Activated CD4-positive, alpha-beta T cell treated with anti-CD3 and anti-CD28 coated beads for 36 hours (primary cell): ENCODE data around the gene UPB1. TPM values are rescaled to one million over a fixed set of nuclear protein-coding genes. Genes with fewer than 3 reads are reported as not detected.

ENCODE experiments used
- ATAC-seq: fragments of 200-7000 bp; cut with Tn5 transposase; one replicate; pipeline ENCODE4 v1.10.0; 2021; ENCODE audit warnings: mild to moderate bottlenecking, moderate library complexity
- CTCF ChIA-PET: fragments of 350-600 bp; sonication (Branson Sonifier 250); formaldehyde crosslinking; loops from one replicate; lab custom pipeline; 2021; ENCODE audit warnings: antibody characterized with exemption; lab: Charles Lee
- POLR2A ChIA-PET: fragments of 350-600 bp; sonication (Branson Sonifier 250); formaldehyde crosslinking; loops from one replicate; lab custom pipeline; 2021; ENCODE audit warnings: antibody characterized with exemption, inconsistent platforms; lab: Charles Lee
- DNase-seq: peaks from one replicate; pipeline ENCODE4 v3.0.0-alpha.2; 2020
- H3K27ac Mint-ChIP-seq: one replicate; pipeline ENCODE4 v1.8.0; 2021; ENCODE audit warnings: mixed read lengths
- H3K27me3 Mint-ChIP-seq: one replicate; pipeline ENCODE4 v1.8.0; 2021; ENCODE audit warnings: mixed read lengths
- H3K36me3 Mint-ChIP-seq: one replicate; pipeline ENCODE4 v1.8.0; 2021; ENCODE audit warnings: low read depth, mixed read lengths
- H3K4me1 Mint-ChIP-seq: one replicate; pipeline ENCODE4 v1.8.0; 2021; ENCODE audit warnings: mixed read lengths
- H3K4me3 Mint-ChIP-seq: one replicate; pipeline ENCODE4 v1.8.0; 2021; ENCODE audit warnings: mild to moderate bottlenecking, moderate library complexity, mixed read lengths
- H3K9me3 Mint-ChIP-seq: one replicate; pipeline ENCODE4 v1.8.0; 2021; ENCODE audit warnings: low read depth, mixed read lengths
- intact Hi-C, 2 experiments: fragments of 100-400 bp; cut with DNase I in 1 of 2; cut with micrococcal nuclease in 1 of 2; formaldehyde crosslinking; loops; one replicate each; pipeline versions ENCODE4 v1.14.2 to v1.15.1; 2022 to 2024; cut with DNase I, micrococcal nuclease
- total RNA-seq, 2 experiments: library from RNA; stranded (reverse); gene quantifications; one replicate each; pipeline ENCODE4 v1.2.3, GENCODE V29; 2021

The UPB1 gene
- total RNA-seq, 2 experiments from 2014 or later, result 0.16 to 0.28 TPM

DNA sequence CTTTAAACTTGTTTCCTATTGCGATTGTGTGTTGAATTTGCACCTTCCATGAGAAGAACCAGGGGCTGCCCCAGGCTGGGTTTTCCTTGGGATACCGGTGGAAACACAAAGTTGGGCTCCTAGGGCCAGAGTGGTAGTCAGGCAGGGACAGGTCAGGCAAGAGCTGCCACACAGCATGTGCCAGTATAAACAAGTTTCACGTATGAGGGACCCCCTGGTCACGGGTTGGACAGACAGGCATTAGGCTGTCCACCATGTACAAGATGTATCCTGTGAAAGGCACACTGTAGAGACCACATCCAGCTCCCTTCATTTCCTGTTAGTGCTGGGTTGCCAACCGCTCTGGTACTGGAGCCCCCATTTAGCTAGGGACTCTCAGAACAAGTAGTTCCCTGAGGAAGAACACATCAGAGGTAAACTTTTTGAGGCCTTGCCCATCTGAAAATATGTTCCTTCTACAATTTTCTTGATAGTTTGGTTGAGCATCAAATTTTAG is 8.8 kb downstream of the UPB1 start:
- Mint-ChIP-seq H3K4me1 (peaks cover 9% of the 10 kb centered on the region), H3K27me3 (no peaks in the 10 kb centered on the region), H3K4me3 (no peak overlapping the region), H3K36me3 (no peaks in the 10 kb centered on the region), H3K9me3 (no peaks in the 10 kb centered on the region), H3K27ac (no peak overlapping the region)
- intact Hi-C loops, result loop anchor here (1.0 kb wide), 2 partner anchors 81 to 179 kb away; no protein-coding TSS in a partner anchor
- DNase-seq, result no peak
- POLR2A ChIA-PET, result no interaction called here
- CTCF ChIA-PET, result interaction anchor here (0.6 to 1.9 kb wide), 6 partner anchors 32 to 82 kb away, joined by 3 to 10 read pairs (median 3); no protein-coding TSS in a partner anchor
- ATAC-seq, result no peak

DNA sequence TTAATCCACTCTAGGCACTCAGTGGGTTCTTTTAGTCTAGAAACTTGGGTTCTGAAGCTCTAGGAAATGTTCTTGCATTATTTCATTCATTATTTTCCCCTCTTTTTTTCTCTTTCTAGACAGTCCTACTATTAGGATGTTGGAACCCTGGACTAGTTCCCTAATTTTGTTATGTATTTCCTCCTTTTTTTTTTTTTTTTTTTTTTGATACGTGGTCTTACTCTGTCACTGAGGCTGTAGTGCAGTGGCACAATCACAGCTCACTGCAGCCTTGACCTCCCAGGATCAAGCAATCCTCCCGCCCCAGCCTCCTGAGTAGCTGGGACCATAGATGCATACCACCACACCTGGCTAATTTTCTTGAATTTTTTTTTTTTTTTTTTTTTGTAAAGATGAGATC is 9.4 kb downstream of the UPB1 start:
- Mint-ChIP-seq H3K9me3 (no peaks in the 10 kb centered on the region), H3K27me3 (no peaks in the 10 kb centered on the region), H3K36me3 (no peaks in the 10 kb centered on the region), H3K4me3 (no peak overlapping the region), H3K27ac (no peak overlapping the region), H3K4me1 (peaks cover 9% of the 10 kb centered on the region)
- intact Hi-C loops, result no loop called here
- DNase-seq, result no peak
- ChIA-PET POLR2A (interaction anchor here (0.6 kb wide), 1 partner anchor 869 kb away, joined by 7 read pairs; no protein-coding TSS in a partner anchor), CTCF (interaction anchor here (0.5 to 1.2 kb wide), 6 partner anchors 23 to 173 kb away, joined by 3 to 4 read pairs (median 3); no protein-coding TSS in a partner anchor)
- no peak for ATAC-seq

- peaks cover 9% of the 10 kb centered on the region for H3K4me1 Mint-ChIP-seq
- no peaks in the 10 kb centered on the region for H3K36me3 Mint-ChIP-seq
- no peak overlapping the region for H3K4me3 Mint-ChIP-seq
- ChIA-PET CTCF (interaction anchor here (0.5 to 1.2 kb wide), 5 partner anchors 23 to 164 kb away, joined by 3 to 4 read pairs (median 3); no protein-coding TSS in a partner anchor), POLR2A (no interaction called here)
- no peak for ATAC-seq
- intact Hi-C loops, result no loop called here
- no peaks in the 10 kb centered on the region for H3K9me3 Mint-ChIP-seq
- no peaks in the 10 kb centered on the region for H3K27me3 Mint-ChIP-seq
- no peak overlapping the region for H3K27ac Mint-ChIP-seq
- no peak for DNase-seq
Observed at GRCh38 chr22:24504956-24505736, 10.0 kb downstream of the UPB1 start.

GRCh38 chr22:24506802-24507438 is 11.8 kb downstream of the UPB1 start:
- Mint-ChIP-seq H3K4me1 (peaks cover 17% of the 10 kb centered on the region), H3K27ac (no peak overlapping the region), H3K27me3 (no peaks in the 10 kb centered on the region), H3K9me3 (no peaks in the 10 kb centered on the region), H3K36me3 (no peaks in the 10 kb centered on the region), H3K4me3 (no peak overlapping the region)
- ATAC-seq, result no peak
- no peak for DNase-seq
- ChIA-PET CTCF (interaction anchor here (0.7 to 1.6 kb wide), 2 partner anchors 24 to 129 kb away, joined by 3 read pairs; no protein-coding TSS in a partner anchor), POLR2A (no interaction called here)
- intact Hi-C loops, result no loop called here

DNA sequence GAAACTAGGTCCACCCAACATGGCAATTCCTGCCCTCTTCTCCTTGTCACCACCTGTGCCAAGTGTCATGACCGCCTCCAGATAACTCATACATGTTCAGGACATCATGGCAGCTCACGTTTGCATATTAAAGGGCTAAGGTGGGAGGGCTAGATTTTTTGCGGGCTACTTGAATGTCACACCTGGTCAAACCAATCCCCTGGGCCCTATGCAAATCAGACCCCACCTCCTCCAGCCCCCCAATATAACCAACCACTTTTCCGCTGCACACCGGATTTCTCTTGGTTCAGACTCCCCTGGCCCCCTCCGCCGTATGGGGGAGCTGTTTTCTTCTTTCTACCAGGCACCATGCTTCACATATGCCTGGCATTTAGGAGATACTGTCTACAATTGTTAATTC is 12.6 kb downstream of the UPB1 start:
- H3K36me3 Mint-ChIP-seq, result no peaks in the 10 kb centered on the region
- H3K4me3 Mint-ChIP-seq, result no peak overlapping the region
- ATAC-seq (no peak), DNase-seq (no peak)
- no peak overlapping the region for H3K27ac Mint-ChIP-seq
- peaks cover 18% of the 10 kb centered on the region for H3K4me1 Mint-ChIP-seq
- ChIA-PET POLR2A (no interaction called here), CTCF (interaction anchor here (1.6 kb wide), 1 partner anchor 23 kb away, joined by 3 read pairs; no protein-coding TSS in a partner anchor)
- H3K9me3 Mint-ChIP-seq, result no peaks in the 10 kb centered on the region
- H3K27me3 Mint-ChIP-seq, result no peaks in the 10 kb centered on the region
- intact Hi-C loops, result no loop called here

DNA sequence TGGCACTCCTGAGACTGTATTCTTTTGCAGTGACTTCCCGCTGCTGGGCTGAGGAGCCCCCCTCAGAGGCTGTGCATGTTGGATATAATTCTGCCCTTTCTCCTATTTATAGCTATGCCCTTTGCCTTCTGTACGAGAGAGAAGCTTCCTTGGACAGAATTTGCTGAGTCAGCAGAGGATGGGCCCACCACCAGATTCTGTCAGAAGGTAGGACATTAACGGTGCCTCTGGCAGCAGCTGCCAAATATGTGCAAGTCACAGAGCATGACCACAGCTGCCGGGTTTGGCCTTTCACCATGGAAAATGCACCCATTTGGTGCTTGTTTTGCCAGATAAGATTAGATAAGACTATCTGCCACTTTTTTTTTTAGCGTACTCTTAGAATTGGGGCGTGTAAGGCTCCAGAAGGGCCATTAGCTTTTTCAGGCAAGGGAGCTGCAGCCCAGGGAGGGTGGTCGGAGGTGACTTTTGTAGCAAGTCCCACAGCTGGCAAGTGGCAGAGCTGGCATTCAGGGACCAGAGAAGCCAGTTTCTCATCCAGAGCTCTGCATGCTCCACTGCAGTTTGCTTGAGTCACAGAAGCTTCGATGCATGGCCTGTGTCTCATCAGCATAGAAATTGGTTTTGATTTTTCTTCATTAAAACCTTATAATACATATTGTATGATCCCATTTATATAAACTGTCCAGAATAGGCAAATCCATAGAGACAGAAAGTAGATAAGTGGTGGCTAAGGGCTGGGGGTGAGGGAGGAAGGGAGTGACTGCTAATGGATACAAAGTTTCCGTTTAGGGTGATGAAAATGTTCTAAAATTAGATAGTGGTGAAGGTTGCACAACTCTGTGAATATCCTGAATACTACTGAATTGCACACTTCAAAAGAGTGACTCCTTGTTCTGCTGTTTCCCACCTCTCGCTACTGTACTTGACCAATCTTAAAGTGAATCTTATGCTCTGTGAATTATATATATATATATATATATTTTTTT is 15.8 kb downstream of the UPB1 start:
- H3K4me1 Mint-ChIP-seq, result peaks cover 10% of the 10 kb centered on the region
- no peaks in the 10 kb centered on the region for H3K36me3 Mint-ChIP-seq
- ChIA-PET CTCF (interaction anchor here (0.8 to 1.0 kb wide), 3 partner anchors 14 to 989 kb away, joined by 3 read pairs; no protein-coding TSS in a partner anchor), POLR2A (interaction anchor here (0.7 kb wide), 1 partner anchor 160 kb away, joined by 5 read pairs; no protein-coding TSS in a partner anchor)
- DNase-seq (no peak), ATAC-seq (peak; percentile 58)
- intact Hi-C loops, result no loop called here
- no peaks in the 10 kb centered on the region for H3K9me3 Mint-ChIP-seq
- no peak overlapping the region for H3K27ac Mint-ChIP-seq
- no peaks in the 10 kb centered on the region for H3K27me3 Mint-ChIP-seq
- H3K4me3 Mint-ChIP-seq, result no peak overlapping the region

- no peaks in the 10 kb centered on the region for H3K36me3 Mint-ChIP-seq
- peaks cover 10% of the 10 kb centered on the region for H3K4me1 Mint-ChIP-seq
- no peaks in the 10 kb centered on the region for H3K9me3 Mint-ChIP-seq
- no peak overlapping the region for H3K4me3 Mint-ChIP-seq
- no peak for DNase-seq
- no peak overlapping the region for H3K27ac Mint-ChIP-seq
- ChIA-PET POLR2A (no interaction called here), CTCF (interaction anchor here (1.2 kb wide), 1 partner anchor 14 kb away, joined by 3 read pairs; no protein-coding TSS in a partner anchor)
- no peaks in the 10 kb centered on the region for H3K27me3 Mint-ChIP-seq
- intact Hi-C loops, result no loop called here
- no peak for ATAC-seq
Observed at GRCh38 chr22:24512043-24512442, 16.9 kb downstream of the UPB1 start.

DNA sequence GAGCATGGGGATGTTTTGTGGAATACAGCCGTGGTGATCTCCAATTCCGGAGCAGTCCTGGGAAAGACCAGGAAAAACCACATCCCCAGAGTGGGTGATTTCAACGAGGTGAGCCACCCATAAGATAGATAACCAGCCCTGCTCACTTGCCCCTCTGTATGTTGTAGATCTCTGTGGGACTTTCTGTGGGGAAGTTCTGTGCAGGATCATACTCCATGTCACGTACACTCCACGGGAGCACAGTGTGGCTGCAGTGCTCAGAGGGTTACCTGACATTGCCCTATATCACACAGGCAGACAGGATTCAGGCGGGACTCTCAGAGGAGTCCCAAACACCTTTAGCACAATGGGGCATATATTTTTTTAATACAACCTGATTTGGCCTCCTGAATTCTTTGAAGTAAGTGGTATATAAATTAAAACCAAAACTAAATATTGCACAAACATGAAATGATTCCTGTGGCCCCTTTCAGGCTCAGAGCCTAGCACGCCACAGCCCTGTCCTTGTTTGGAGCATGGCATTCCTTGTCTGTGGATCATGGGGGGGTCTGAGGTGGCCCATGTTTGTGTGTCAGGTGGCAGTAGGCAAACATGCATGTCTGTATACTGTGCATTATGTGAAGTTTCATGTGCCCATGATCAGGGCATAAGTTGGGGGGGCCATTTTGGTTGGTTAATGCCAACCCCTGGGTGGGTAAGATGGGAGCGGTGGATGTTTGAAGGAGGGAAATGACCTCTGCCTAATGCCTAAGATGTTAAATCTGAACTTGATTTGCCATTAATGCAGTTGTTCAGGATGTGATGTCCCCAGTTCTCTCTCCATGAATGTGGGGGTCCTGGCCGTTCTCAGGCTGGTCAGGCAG is 18.5 kb downstream of the UPB1 start:
- Mint-ChIP-seq H3K4me3 (no peak overlapping the region), H3K36me3 (no peaks in the 10 kb centered on the region), H3K27ac (no peak overlapping the region), H3K9me3 (no peaks in the 10 kb centered on the region), H3K27me3 (no peaks in the 10 kb centered on the region), H3K4me1 (peaks cover 10% of the 10 kb centered on the region)
- DNase-seq (no peak), ATAC-seq (no peak)
- ChIA-PET POLR2A (no interaction called here), CTCF (interaction anchor here (0.7 kb wide), 1 partner anchor 12 kb away, joined by 3 read pairs; no protein-coding TSS in a partner anchor)
- intact Hi-C loops, result no loop called here

DNA sequence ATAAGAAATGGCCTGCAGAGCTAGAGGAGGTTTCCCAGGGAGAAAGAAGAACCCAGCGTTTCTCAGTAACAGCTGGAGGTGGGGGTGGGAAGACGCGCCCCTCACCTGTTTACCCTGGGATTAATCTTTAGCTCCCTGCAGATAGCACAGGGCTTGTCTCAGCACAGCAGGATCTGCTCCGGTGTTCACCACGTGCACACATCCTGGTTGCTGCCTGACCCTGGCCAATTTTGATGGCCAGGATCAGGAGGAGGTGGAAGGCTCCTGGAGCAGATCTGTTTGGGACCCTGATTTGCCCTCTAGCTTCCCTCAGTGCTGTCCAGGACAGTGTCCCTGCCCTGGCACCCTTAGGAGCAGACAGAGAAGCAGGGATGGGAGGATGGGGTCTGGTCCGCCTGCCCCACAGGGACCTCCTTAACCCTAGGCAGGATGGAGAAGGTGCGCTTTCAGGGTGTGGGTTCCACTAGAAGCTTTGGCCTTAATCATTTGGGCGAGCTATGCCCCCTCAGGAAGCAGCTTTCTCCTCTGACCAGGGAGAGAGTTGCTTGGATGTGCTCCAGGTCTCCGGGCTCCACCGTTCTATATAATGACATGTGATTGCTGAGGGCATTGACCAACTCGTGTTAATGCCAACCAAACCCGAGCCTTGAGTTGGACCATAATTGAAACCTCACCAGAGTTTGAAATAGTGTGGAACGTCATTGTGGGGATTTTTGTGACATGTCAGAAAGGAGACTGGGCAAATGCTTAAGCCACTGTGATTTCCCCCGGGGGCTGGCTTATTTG is 19.3 kb downstream of the UPB1 start:
- ChIA-PET CTCF (interaction anchor here (0.7 to 1.0 kb wide), 2 partner anchors 11 to 18 kb away, joined by 3 read pairs; no protein-coding TSS in a partner anchor), POLR2A (no interaction called here)
- intact Hi-C loops, result no loop called here
- ATAC-seq, result peak; percentile 19
- no peak overlapping the region for H3K27ac Mint-ChIP-seq
- H3K9me3 Mint-ChIP-seq, result no peaks in the 10 kb centered on the region
- no peak for DNase-seq
- no peaks in the 10 kb centered on the region for H3K27me3 Mint-ChIP-seq
- no peak overlapping the region for H3K4me3 Mint-ChIP-seq
- no peaks in the 10 kb centered on the region for H3K36me3 Mint-ChIP-seq
- H3K4me1 Mint-ChIP-seq, result peaks cover 10% of the 10 kb centered on the region
